ENCODE data around the gene TCF4.

TCF4 gene

DNA sequence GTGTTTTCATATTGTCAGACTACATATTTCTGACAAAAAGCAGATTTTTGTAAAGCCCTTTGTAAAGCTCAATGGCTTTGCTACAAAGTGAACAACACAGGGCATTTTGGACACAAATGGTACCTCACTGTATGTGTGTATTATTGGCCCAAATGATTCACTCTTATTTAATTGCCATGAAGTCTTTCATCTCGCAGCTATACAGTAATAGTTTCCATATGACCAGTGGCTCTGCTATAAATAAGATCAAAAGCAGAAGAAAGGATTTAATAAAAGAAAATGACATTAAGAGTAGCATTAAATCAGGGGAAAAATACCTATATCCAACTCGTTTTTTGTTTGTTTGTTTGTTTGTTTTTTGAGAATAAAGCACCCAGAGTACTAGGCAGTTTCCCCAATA is 344.7 kb downstream of the TCF4 start:
- TF ChIP-seq TCF4 (CRISPR knock-in tag; IDR thresholded peaks at IDR 0.05; ENCODE audit: borderline replicate concordance): peak; percentile 62
- TF ChIP-seq, protein P1, sequence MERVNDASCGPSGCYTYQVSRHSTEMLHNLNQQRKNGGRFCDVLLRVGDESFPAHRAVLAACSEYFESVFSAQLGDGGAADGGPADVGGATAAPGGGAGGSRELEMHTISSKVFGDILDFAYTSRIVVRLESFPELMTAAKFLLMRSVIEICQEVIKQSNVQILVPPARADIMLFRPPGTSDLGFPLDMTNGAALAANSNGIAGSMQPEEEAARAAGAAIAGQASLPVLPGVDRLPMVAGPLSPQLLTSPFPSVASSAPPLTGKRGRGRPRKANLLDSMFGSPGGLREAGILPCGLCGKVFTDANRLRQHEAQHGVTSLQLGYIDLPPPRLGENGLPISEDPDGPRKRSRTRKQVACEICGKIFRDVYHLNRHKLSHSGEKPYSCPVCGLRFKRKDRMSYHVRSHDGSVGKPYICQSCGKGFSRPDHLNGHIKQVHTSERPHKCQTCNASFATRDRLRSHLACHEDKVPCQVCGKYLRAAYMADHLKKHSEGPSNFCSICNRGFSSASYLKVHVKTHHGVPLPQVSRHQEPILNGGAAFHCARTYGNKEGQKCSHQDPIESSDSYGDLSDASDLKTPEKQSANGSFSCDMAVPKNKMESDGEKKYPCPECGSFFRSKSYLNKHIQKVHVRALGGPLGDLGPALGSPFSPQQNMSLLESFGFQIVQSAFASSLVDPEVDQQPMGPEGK (CRISPR knock-in tag; IDR thresholded peaks at IDR 0.05; ENCODE audit: borderline replicate concordance): no peak
- no peak for TF ChIP-seq ISL1 (CRISPR knock-in tag; IDR thresholded peaks at IDR 0.05)
- TF ChIP-seq, protein P2, sequence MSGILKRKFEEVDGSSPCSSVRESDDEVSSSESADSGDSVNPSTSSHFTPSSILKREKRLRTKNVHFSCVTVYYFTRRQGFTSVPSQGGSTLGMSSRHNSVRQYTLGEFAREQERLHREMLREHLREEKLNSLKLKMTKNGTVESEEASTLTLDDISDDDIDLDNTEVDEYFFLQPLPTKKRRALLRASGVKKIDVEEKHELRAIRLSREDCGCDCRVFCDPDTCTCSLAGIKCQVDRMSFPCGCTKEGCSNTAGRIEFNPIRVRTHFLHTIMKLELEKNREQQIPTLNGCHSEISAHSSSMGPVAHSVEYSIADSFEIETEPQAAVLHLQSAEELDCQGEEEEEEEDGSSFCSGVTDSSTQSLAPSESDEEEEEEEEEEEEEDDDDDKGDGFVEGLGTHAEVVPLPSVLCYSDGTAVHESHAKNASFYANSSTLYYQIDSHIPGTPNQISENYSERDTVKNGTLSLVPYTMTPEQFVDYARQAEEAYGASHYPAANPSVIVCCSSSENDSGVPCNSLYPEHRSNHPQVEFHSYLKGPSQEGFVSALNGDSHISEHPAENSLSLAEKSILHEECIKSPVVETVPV (CRISPR knock-in tag; IDR thresholded peaks at IDR 0.05): no peak
- no peak; the same call in 2 of the 3 replicates for ATAC-seq

DNA sequence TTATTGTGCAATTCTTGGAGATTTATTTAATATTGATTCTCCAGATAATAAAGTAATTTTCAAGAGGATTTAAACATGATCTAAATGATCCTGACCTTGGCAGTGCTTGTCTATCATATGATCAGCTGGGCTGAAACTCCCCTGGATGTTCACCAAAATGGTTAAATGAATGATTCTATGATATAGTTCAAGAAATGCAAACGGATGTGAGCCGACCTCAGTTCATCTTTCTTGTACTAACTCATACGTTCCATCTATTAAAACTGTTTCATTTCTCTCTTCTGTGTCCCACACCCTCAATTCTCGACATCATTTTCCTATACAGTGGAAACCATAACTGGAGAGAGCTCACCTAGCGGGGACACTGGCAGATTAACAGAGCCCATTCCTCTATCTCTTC is 347.0 kb downstream of the TCF4 start:
- no peak for ATAC-seq

DNA sequence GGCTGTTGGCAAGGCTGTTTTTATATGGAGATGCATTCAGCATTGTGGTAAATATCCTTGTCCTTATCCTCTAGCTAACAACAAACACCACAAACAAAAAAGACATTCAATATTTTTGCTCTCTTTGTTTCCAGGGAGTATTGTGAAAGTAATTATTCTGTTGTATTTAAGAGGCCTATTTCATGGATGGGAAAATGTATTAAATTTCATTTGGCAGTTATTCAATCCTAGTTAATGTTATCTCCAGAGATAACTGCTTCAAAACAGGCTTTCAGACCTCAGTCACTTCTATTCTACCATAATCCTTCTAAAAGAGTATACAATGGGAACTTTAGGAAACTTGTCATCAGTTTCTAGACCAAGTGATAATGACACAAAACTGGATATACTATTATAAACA is 348.3 kb downstream of the TCF4 start:
- ATAC-seq: no peak

More for the DNA sequence above, 347.0 kb downstream of the TCF4 start:
- TF ChIP-seq GLIS3 (CRISPR knock-in tag; IDR thresholded peaks at IDR 0.05) (no peak), ZNF8 (CRISPR knock-in tag; IDR thresholded peaks at IDR 0.05) (no peak), PPARA (CRISPR knock-in tag; IDR thresholded peaks at IDR 0.05; ENCODE audit: borderline replicate concordance) (no peak), ZFP30 (CRISPR knock-in tag; IDR thresholded peaks at IDR 0.05) (no peak), TCF4 (CRISPR knock-in tag; IDR thresholded peaks at IDR 0.05; ENCODE audit: borderline replicate concordance) (no peak), CSDC2 (CRISPR knock-in tag; IDR thresholded peaks at IDR 0.05) (no peak), RARB (CRISPR knock-in tag; IDR thresholded peaks at IDR 0.05) (no peak), ESRRG (CRISPR knock-in tag; IDR thresholded peaks at IDR 0.05) (no peak), ZC3H10 (CRISPR knock-in tag; IDR thresholded peaks at IDR 0.05) (no peak)
- TF ChIP-seq, protein P2 (CRISPR knock-in tag; IDR thresholded peaks at IDR 0.05): no peak
- TF ChIP-seq, protein P3, sequence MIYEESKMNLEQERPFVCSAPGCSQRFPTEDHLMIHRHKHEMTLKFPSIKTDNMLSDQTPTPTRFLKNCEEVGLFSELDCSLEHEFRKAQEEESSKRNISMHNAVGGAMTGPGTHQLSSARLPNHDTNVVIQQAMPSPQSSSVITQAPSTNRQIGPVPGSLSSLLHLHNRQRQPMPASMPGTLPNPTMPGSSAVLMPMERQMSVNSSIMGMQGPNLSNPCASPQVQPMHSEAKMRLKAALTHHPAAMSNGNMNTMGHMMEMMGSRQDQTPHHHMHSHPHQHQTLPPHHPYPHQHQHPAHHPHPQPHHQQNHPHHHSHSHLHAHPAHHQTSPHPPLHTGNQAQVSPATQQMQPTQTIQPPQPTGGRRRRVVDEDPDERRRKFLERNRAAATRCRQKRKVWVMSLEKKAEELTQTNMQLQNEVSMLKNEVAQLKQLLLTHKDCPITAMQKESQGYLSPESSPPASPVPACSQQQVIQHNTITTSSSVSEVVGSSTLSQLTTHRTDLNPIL (CRISPR knock-in tag; IDR thresholded peaks at IDR 0.05; ENCODE audit: low read depth): no peak

DNA sequence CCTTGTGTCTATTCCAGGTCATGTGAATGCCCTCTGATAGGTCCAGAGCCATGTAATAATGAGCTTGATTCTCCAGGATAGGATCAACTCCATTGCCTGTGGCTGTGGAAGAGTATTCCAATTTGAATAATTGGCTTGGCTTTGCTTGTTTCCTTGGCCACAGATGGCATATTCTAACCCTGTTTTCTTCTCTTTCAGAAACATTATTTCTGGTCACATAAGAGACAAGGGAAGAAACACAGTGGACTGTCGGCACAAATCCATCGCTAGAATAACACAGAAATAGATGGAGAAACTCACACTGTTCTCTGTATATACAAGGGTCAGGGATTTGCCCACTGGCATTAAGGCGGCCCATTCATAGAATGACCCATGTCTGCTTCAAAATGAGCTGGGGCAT is 350.3 kb downstream of the TCF4 start:
- TF ChIP-seq ZFP3 (CRISPR knock-in tag; IDR thresholded peaks at IDR 0.05): no peak
- TF ChIP-seq GLIS3 (CRISPR knock-in tag; IDR thresholded peaks at IDR 0.05): no peak
- TF ChIP-seq, protein P3 (CRISPR knock-in tag; IDR thresholded peaks at IDR 0.05; ENCODE audit: low read depth): no peak
- no peak for TF ChIP-seq ZNF70 (CRISPR knock-in tag; IDR thresholded peaks at IDR 0.05)
- TF ChIP-seq ISL1 (CRISPR knock-in tag; IDR thresholded peaks at IDR 0.05): no peak
- no peak for TF ChIP-seq SNAI2 (CRISPR knock-in tag; IDR thresholded peaks at IDR 0.05)
- no peak for TF ChIP-seq BACH2 (CRISPR knock-in tag; IDR thresholded peaks at IDR 0.05; ENCODE audit: borderline replicate concordance)
- no peak for TF ChIP-seq ZC3H10 (CRISPR knock-in tag; IDR thresholded peaks at IDR 0.05)
- TF ChIP-seq PPARA (CRISPR knock-in tag; IDR thresholded peaks at IDR 0.05; ENCODE audit: borderline replicate concordance): no peak
- TF ChIP-seq, protein P2 (CRISPR knock-in tag; IDR thresholded peaks at IDR 0.05): no peak
- no peak for ATAC-seq

More for the DNA sequence above, 348.3 kb downstream of the TCF4 start:
- TF ChIP-seq ESRRG (CRISPR knock-in tag; IDR thresholded peaks at IDR 0.05) (no peak), ISL1 (CRISPR knock-in tag; IDR thresholded peaks at IDR 0.05) (peak; percentile 16; the same call in 1 of the 2 replicates), ZFP30 (CRISPR knock-in tag; IDR thresholded peaks at IDR 0.05) (no peak), BACH2 (CRISPR knock-in tag; IDR thresholded peaks at IDR 0.05; ENCODE audit: borderline replicate concordance) (peak; percentile 22; the same call in 1 of the 2 replicates), ZC3H10 (CRISPR knock-in tag; IDR thresholded peaks at IDR 0.05) (no peak), TCF4 (CRISPR knock-in tag; IDR thresholded peaks at IDR 0.05; ENCODE audit: borderline replicate concordance) (peak; percentile 30; the same call in 1 of the 2 replicates), ARNTL (CRISPR knock-in tag; IDR thresholded peaks at IDR 0.05; ENCODE audit: borderline replicate concordance, low read depth) (no peak)
- TF ChIP-seq, protein P3 (CRISPR knock-in tag; IDR thresholded peaks at IDR 0.05; ENCODE audit: low read depth): no peak
- TF ChIP-seq, protein P1 (CRISPR knock-in tag; IDR thresholded peaks at IDR 0.05; ENCODE audit: borderline replicate concordance): no peak

Data from SK-N-SH treated with all-trans-retinoic acid at 6 μM for 48 hours (cell line).